H1 (cell line): ENCODE results near the gene ZNF362. TPM values are rescaled to one million over a fixed set of nuclear protein-coding genes. Genes with fewer than 3 reads are reported as not detected.

Experiments
- RBBP5 ChIP-seq: IDR thresholded peaks from 2 replicates; pipeline ENCODE4 v1.7.1; 2012; ENCODE audit warnings: low read depth, mild to moderate bottlenecking, inconsistent platforms, low read length, moderate library complexity, borderline replicate concordance
- TEAD4 ChIP-seq: IDR thresholded peaks from 2 replicates; pipeline ENCODE4 v1.6.1; 2012; ENCODE audit warnings: low read depth, low read length, inconsistent platforms, mixed read lengths
- polyA plus RNA-seq, 7 experiments: library from polyadenylated mRNA; depleted of rRNA in 3 of 7; stranded (reverse) in 5 of 7; unstranded in 2 of 7; fragments of >200 nt in 5 of 7; fragments of 200-250 nt in 2 of 7; gene quantifications; 1 replicate in 5 of 7; 2 replicates in 1 of 7; 4 replicates in 1 of 7; pipeline versions ENCODE4 v1.2.1 to v1.2.3, GENCODE V29; 2011 to 2013; ENCODE audit warnings: missing spikeins in 2 of 7, mixed read lengths in 2 of 7
- total RNA-seq: library from RNA; stranded (reverse); fragmentation: NEBNext Ultra II Directional; extraction: Animal tissue kit (Norgen Biotek cat#: 25700); gene quantifications from 2 replicates; pipeline ENCODE4 v1.2.1, GENCODE V29; 2021

ZNF362 gene
- total and polyA plus RNA-seq, 2 of the 8 experiments (the other 6 are each of a cell fraction or from before 2014, with no cell fraction given), result 24.2 to 27.8 TPM

GRCh38 chr1:33332881-33333280, 76.6 kb downstream of the ZNF362 start (continued):
- TF ChIP-seq RBBP5 (no peak), TEAD4 (no peak)
